ENCODE results near the gene GZMM. TPM values are rescaled to one million over a fixed set of nuclear protein-coding genes. Genes with fewer than 3 reads are reported as not detected.
A peak's percentile ranks its signal among the peaks of the same experiment; 100 is the strongest.

GZMM gene
- total RNA-seq, 2 experiments from 2014 or later = 52.7 to 58.5 TPM

GRCh38 chr19:498977-499623 lies 44.8 kb upstream of the GZMM start:
- POLR2A ChIA-PET = no interaction called here
- Mint-ChIP-seq H3K27ac (no peak overlapping the region), H3K4me1 (ENCODE audit: low read depth) (peaks cover 9% of the 10 kb centered on the region)

GRCh38 chr19:501646-502045 lies 42.2 kb upstream of the GZMM start:
- intact Hi-C loops (cut with micrococcal nuclease) = no loop called here
- no peak for ATAC-seq
- no peak overlapping the region for H3K4me3 Mint-ChIP-seq

More at GRCh38 chr19:498977-499623, 44.8 kb upstream of the GZMM start:
- CTCF ChIA-PET = interaction anchor here (1.4 kb wide), 1 partner anchor 8 kb away, joined by 8 read pairs; the partner anchor contains the start of gene TPGS1
- no peak for TF ChIP-seq CTCF (IDR thresholded peaks at IDR 0.05)
- H3K27me3 Mint-ChIP-seq = peaks cover 18% of the 10 kb centered on the region
- no peak overlapping the region for H3K4me3 Mint-ChIP-seq
- no peak for DNase-seq
- no peaks in the 10 kb centered on the region for H3K9me3 Mint-ChIP-seq
- H3K36me3 Mint-ChIP-seq (ENCODE audit: low read depth) = no peaks in the 10 kb centered on the region
- intact Hi-C loops (cut with micrococcal nuclease) = no loop called here
- ATAC-seq = no peak

DNA sequence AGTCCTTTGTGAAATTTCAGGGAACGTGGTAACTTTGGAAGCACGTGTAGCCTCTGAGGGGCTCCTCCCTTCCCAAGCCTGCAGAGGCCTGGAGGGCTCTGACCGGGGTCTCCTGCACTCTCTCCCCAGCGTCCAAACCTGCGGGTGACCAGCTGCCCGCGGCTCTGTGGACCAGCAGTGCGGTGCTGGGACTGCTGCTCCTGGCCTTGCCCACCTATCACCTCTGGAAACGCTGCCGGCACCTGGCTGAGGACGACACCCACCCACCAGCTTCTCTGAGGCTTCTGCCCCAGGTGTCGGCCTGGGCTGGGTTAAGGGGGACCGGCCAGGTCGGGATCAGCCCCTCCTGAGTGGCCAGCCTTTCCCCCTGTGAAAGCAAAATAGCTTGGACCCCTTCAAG lies 39.2 kb upstream of the GZMM start:
- Mint-ChIP-seq H3K9me3 (no peaks in the 10 kb centered on the region), H3K36me3 (ENCODE audit: low read depth) (peaks cover 4% of the 10 kb centered on the region), H3K4me1 (ENCODE audit: low read depth) (peaks cover 21% of the 10 kb centered on the region), H3K4me3 (no peak overlapping the region), H3K27ac (no peak overlapping the region), H3K27me3 (no peaks in the 10 kb centered on the region)
- DNase-seq (no peak), ATAC-seq (no peak)
- no peak for TF ChIP-seq CTCF (IDR thresholded peaks at IDR 0.05)
- ChIA-PET POLR2A (interaction anchor here (1.5 kb wide), 1 partner anchor 13 kb away, joined by 5 read pairs; no protein-coding TSS in a partner anchor), CTCF (interaction anchor here (1.3 kb wide), 1 partner anchor 9 kb away, joined by 7 read pairs; the partner anchor contains the start of gene MADCAM1)
- intact Hi-C loops (cut with micrococcal nuclease) = no loop called here

More at GRCh38 chr19:501646-502045, 42.2 kb upstream of the GZMM start:
- no peak overlapping the region for H3K27ac Mint-ChIP-seq
- TF ChIP-seq CTCF (IDR thresholded peaks at IDR 0.05) = no peak
- CTCF ChIA-PET = no interaction called here
- no peaks in the 10 kb centered on the region for H3K9me3 Mint-ChIP-seq
- no peaks in the 10 kb centered on the region for H3K36me3 Mint-ChIP-seq (ENCODE audit: low read depth)
- peaks cover 7% of the 10 kb centered on the region for H3K4me1 Mint-ChIP-seq (ENCODE audit: low read depth)
- H3K27me3 Mint-ChIP-seq = peaks cover 12% of the 10 kb centered on the region
- POLR2A ChIA-PET = no interaction called here
- no peak for DNase-seq

GRCh38 chr19:506404-507285 lies 37.2 kb upstream of the GZMM start:
- peak overlapping the region; percentile 99 for H3K27ac Mint-ChIP-seq
- H3K9me3 Mint-ChIP-seq = no peaks in the 10 kb centered on the region
- ChIA-PET CTCF (interaction anchor here (0.5 to 2.3 kb wide), 21 partner anchors 9 to 240 kb away, joined by 3 to 22 read pairs (median 3); partner anchors contain the start of genes C2CD4C, CDC34, MADCAM1 and SHC2), POLR2A (interaction anchor here (0.8 to 1.3 kb wide), 5 partner anchors 9 to 66 kb away, joined by 3 to 10 read pairs (median 5); partner anchors contain the start of genes BSG and MADCAM1)
- H3K27me3 Mint-ChIP-seq = no peaks in the 10 kb centered on the region
- ATAC-seq (peak; percentile 66), DNase-seq (peak; percentile 97)
- TF ChIP-seq CTCF (IDR thresholded peaks at IDR 0.05) = peak; percentile 96
- intact Hi-C loops (cut with micrococcal nuclease) = no loop called here
- H3K4me1 Mint-ChIP-seq (ENCODE audit: low read depth) = peaks cover 35% of the 10 kb centered on the region
- peak overlapping the region; percentile 91 for H3K4me3 Mint-ChIP-seq
- H3K36me3 Mint-ChIP-seq (ENCODE audit: low read depth) = peaks cover 4% of the 10 kb centered on the region
